ENCODE data around the gene GDPD3. TPM values are rescaled to one million over a fixed set of nuclear protein-coding genes. Genes with fewer than 3 reads are reported as not detected.

The GDPD3 gene
- total RNA-seq, 1 experiment from 2014 or later: 3.8 TPM

- H3K56ac ChIP-seq (ENCODE audit: insufficient read length, low read depth, low read length): no peak overlapping the region
- H2BK120ac ChIP-seq (ENCODE audit: low read depth, low read length, poor library complexity, severe bottlenecking): no peak overlapping the region
- H3K27me3 ChIP-seq (ENCODE audit: insufficient read depth, low read length): no peaks in the 10 kb centered on the region
- H3K4me3 Mint-ChIP-seq: no peak overlapping the region
- H3K14ac ChIP-seq (ENCODE audit: insufficient read depth, low read length): no peak overlapping the region
- H3T11ph ChIP-seq (ENCODE audit: low read length): no peak overlapping the region
- peak; percentile 26 for DNase-seq
- H2BK20ac ChIP-seq (ENCODE audit: low read depth, low read length, poor library complexity, severe bottlenecking): no peak overlapping the region
- H3K4ac ChIP-seq (ENCODE audit: low read depth, low read length): no peak overlapping the region
- H3K9ac ChIP-seq (ENCODE audit: extremely low read depth, insufficient read length, low read length): no peak overlapping the region
- no peak overlapping the region for H2AK5ac ChIP-seq (ENCODE audit: insufficient read length, low read length)
- TF ChIP-seq CTCF (conservative IDR thresholded peaks at IDR 0.05): no peak
- no peaks in the 10 kb centered on the region for H3K27me3 Mint-ChIP-seq (ENCODE audit: low read depth)
- no peaks in the 10 kb centered on the region for H3K4me1 ChIP-seq (ENCODE audit: insufficient read depth, low read length)
- no peaks in the 10 kb centered on the region for H3K9me3 ChIP-seq (ENCODE audit: control insufficient read depth, low read depth, low read length)
- no peak overlapping the region for H4K5ac ChIP-seq (ENCODE audit: insufficient read length, low read depth, low read length)
- H4K8ac ChIP-seq (replicated peaks; ENCODE audit: insufficient read length, low read depth, low read length): no peak overlapping the region
- no peak overlapping the region for H2BK12ac ChIP-seq (ENCODE audit: insufficient read length, low read depth, low read length)
- H3K36me3 Mint-ChIP-seq (ENCODE audit: insufficient read depth in 1 of 3, low read depth in 3 of 3): peaks cover 4 to 25% (median 21%) of the 10 kb centered on the region in 3 experiments; a peak in 6 of 7 replicates
- no peak overlapping the region for H3K23ac ChIP-seq (ENCODE audit: insufficient read length, low read depth, low read length)
- no peaks in the 10 kb centered on the region; the same call in 1 of the 2 replicates for H3K79me2 ChIP-seq (ENCODE audit: insufficient read depth, low read length)
- H3K9me3 Mint-ChIP-seq: no peaks in the 10 kb centered on the region
- H2AFZ ChIP-seq (ENCODE audit: low read length): no peak overlapping the region
- H3K4me2 ChIP-seq (ENCODE audit: insufficient read depth, insufficient read length, low read length): no peak overlapping the region
- no peaks in the 10 kb centered on the region for H3K23me2 ChIP-seq (ENCODE audit: insufficient read length, low read depth, low read length, poor library complexity, severe bottlenecking)
- H4K20me1 ChIP-seq (ENCODE audit: control insufficient read depth, insufficient read depth, insufficient read length): no peaks in the 10 kb centered on the region
- no CpG with 5 or more reads among the region's 6 CpGs for WGBS (ENCODE audit: extremely low coverage, insufficient read length, low lambda C conversion rate)
- no peak overlapping the region for H2BK15ac ChIP-seq (ENCODE audit: low read depth, low read length)
- H2BK5ac ChIP-seq (ENCODE audit: insufficient read length, low read length): no peak overlapping the region
- H3K27ac Mint-ChIP-seq: peak overlapping the region in 1 of 3 experiments; percentile 13; a peak in 1 of 7 replicates
- no peak overlapping the region for H3K18ac ChIP-seq (ENCODE audit: insufficient read length, low read depth, low read length)
- H3K4me1 Mint-ChIP-seq: no peaks in the 10 kb centered on the region
- H4K91ac ChIP-seq (ENCODE audit: insufficient read length, low read depth, low read length): no peak overlapping the region
- no peaks in the 10 kb centered on the region for H3K79me1 ChIP-seq (ENCODE audit: insufficient read depth, low read depth, low read length, poor library complexity, severe bottlenecking)
- no peak overlapping the region for H3K27ac ChIP-seq (ENCODE audit: insufficient read length, low read depth, low read length)
Observed at GRCh38 chr16:30104492-30104891, 8.8 kb downstream of the GDPD3 start.

Data from H9 (cell line).